Lower leg skin (tissue), 3 donors: ENCODE results near the gene TNNI3K.

Experiments
- CTCF ChIP-seq, 3 donors: fragments of 450-650 bp; IDR thresholded peaks; one replicate each; pipeline ENCODE4 v1.5.1; 2016; ENCODE audit warnings: antibody characterized with exemption in 3 of 3, mild to moderate bottlenecking in 3 of 3, moderate library complexity in 2 of 3
- POLR2A ChIP-seq, 2 donors: fragments of 450-650 bp; IDR thresholded peaks; one replicate each; pipeline ENCODE4 v1.6.1; 2016 to 2017; ENCODE audit warnings: antibody characterized with exemption in 2 of 2, mild to moderate bottlenecking in 1 of 2, moderate library complexity in 1 of 2

GRCh38 chr1:74457253-74457652, 222.1 kb downstream of the TNNI3K start:
- no peak for TF ChIP-seq POLR2A (IDR thresholded peaks at IDR 0.05)
- TF ChIP-seq CTCF (IDR thresholded peaks at IDR 0.05) = no peak
